PC-9 (cell line): ENCODE data around the gene CCL21. TPM values are rescaled to one million over a fixed set of nuclear protein-coding genes. Genes with fewer than 3 reads are reported as not detected.

Source experiments
- BruUV-seq: library from RNA; stranded (reverse); fragments of 400-500 nt; replicated peaks from 2 replicates; lab custom pipeline; 2021; lab: Mats Ljungman, UMichigan
- CTCF ChIA-PET: fragments of 300-600 bp; sonication (Branson Sonifier 250); formaldehyde crosslinking; loops from one replicate; lab custom pipeline; 2022; ENCODE audit warnings: antibody characterized with exemption; lab: Charles Lee
- POLR2A ChIA-PET: fragments of 300-600 bp; sonication (Branson Sonifier 250); formaldehyde crosslinking; loops from one replicate; lab custom pipeline; 2022; ENCODE audit warnings: antibody characterized with exemption; ENCODE audit not compliant: unreplicated experiment; lab: Charles Lee
- DNase-seq, 2 experiments: peaks; one replicate each; pipeline versions ENCODE4 v3.0.0 to v3.0.0-alpha.2; 2015 to 2022; ENCODE audit warnings: mixed read lengths in 1 of 2
- H2AFZ ChIP-seq: fragments of 200-600 bp; sonication (generic); 2 replicates; pipeline ENCODE4 v1.8.1; 2017; ENCODE audit warnings: antibody characterized with exemption
- H3F3A ChIP-seq: fragments of 200-600 bp; sonication (generic); 2 replicates; pipeline ENCODE4 v1.8.1; 2017; ENCODE audit warnings: antibody characterized with exemption, mild to moderate bottlenecking, low read depth; ENCODE audit not compliant: insufficient read depth
- H3K27ac ChIP-seq: fragments of 200-600 bp; sonication (generic); 2 replicates; pipeline ENCODE4 v1.6.1; 2016; ENCODE audit warnings: mixed run types
- H3K27me3 ChIP-seq: fragments of 200-600 bp; sonication (generic); 2 replicates; pipeline ENCODE4 v1.6.1; 2016; ENCODE audit warnings: low read depth, mixed run types; ENCODE audit not compliant: insufficient read depth
- H3K36me3 ChIP-seq: fragments of 200-600 bp; sonication (generic); 2 replicates; pipeline ENCODE4 v1.6.1; 2016; ENCODE audit warnings: low read depth, mixed run types
- H3K4me1 ChIP-seq: fragments of 200-600 bp; sonication (generic); replicated peaks from 2 replicates; pipeline ENCODE4 v1.6.1; 2016; ENCODE audit warnings: mixed run types; ENCODE audit not compliant: insufficient read depth
- H3K4me2 ChIP-seq: fragments of 200-600 bp; sonication (generic); 2 replicates; pipeline ENCODE4 v1.6.1; 2017; ENCODE audit warnings: mixed run types
- H3K4me3 ChIP-seq: fragments of 200-600 bp; sonication (generic); 2 replicates; pipeline ENCODE4 v1.6.1; 2016; ENCODE audit warnings: mixed run types
- H3K79me2 ChIP-seq: fragments of 200-600 bp; sonication (generic); 2 replicates; pipeline ENCODE4 v1.6.1; 2017; ENCODE audit warnings: low read depth, mixed run types
- H3K9me2 ChIP-seq: fragments of 200-600 bp; sonication (generic); 2 replicates; pipeline ENCODE4 v1.8.1; 2017; ENCODE audit warnings: mild to moderate bottlenecking; ENCODE audit not compliant: insufficient read depth
- H3K9me3 ChIP-seq: fragments of 200-600 bp; sonication (generic); 2 replicates; pipeline ENCODE4 v1.8.1; 2016; ENCODE audit warnings: low read depth; ENCODE audit not compliant: insufficient read depth
- H4K20me1 ChIP-seq: fragments of 200-600 bp; sonication (generic); 2 replicates; pipeline ENCODE4 v1.8.1; 2017; ENCODE audit not compliant: insufficient read depth
- CTCF ChIP-seq: fragments of 200-600 bp; sonication (generic); conservative IDR thresholded peaks from 2 replicates; pipeline ENCODE4 v1.6.1; 2017; ENCODE audit warnings: mixed run types, antibody characterized with exemption, mild to moderate bottlenecking, moderate library complexity
- EZH2 ChIP-seq: fragments of 200-600 bp; sonication (generic); IDR thresholded peaks from 2 replicates; pipeline ENCODE4 v1.8.0; 2017; ENCODE audit warnings: antibody characterized with exemption, low read depth
- intact Hi-C: fragments of 100-400 bp; cut with micrococcal nuclease; formaldehyde crosslinking; loops from one replicate; pipeline ENCODE4 v1.10.0; 2022; ENCODE audit not compliant: unreplicated experiment
- total RNA-seq: library from RNA; stranded (reverse); gene quantifications from 2 replicates; pipeline ENCODE4 v1.2.3, GENCODE V29; 2021

Gene CCL21
- total RNA-seq, 1 experiment from 2014 or later, result not detected

- no peak overlapping the region for H3K4me3 ChIP-seq
- CTCF ChIA-PET, result interaction anchor here (0.7 kb wide), 1 partner anchor 58 kb away, joined by 3 read pairs; no protein-coding TSS in a partner anchor
- no TSS peak for BruUV-seq
- H3K9me2 ChIP-seq, result no peaks in the 10 kb centered on the region
- H3K4me1 ChIP-seq, result no peaks in the 10 kb centered on the region
- H2AFZ ChIP-seq, result no peak overlapping the region
- no peak overlapping the region for H3K27ac ChIP-seq
- peaks cover 8% of the 10 kb centered on the region for H3K27me3 ChIP-seq
- H3K79me2 ChIP-seq, result no peaks in the 10 kb centered on the region
- POLR2A ChIA-PET, result no interaction called here
- DNase-seq, result no peak
- TF ChIP-seq EZH2, result no peak
- TF ChIP-seq CTCF, result no peak
- H4K20me1 ChIP-seq, result no peaks in the 10 kb centered on the region
- intact Hi-C loops, result no loop called here
- no peaks in the 10 kb centered on the region for H3F3A ChIP-seq
- no peak overlapping the region for H3K4me2 ChIP-seq
- no peaks in the 10 kb centered on the region for H3K9me3 ChIP-seq
- no peaks in the 10 kb centered on the region for H3K36me3 ChIP-seq
Observed at GRCh38 chr9:34694811-34695210, 15.1 kb downstream of the CCL21 start.

- Histone ChIP-seq H3K4me1 (no peaks in the 10 kb centered on the region), H3F3A (no peaks in the 10 kb centered on the region), H3K36me3 (no peaks in the 10 kb centered on the region), H2AFZ (no peak overlapping the region), H4K20me1 (no peaks in the 10 kb centered on the region), H3K4me2 (no peak overlapping the region), H3K9me3 (no peaks in the 10 kb centered on the region), H3K4me3 (no peak overlapping the region), H3K9me2 (no peaks in the 10 kb centered on the region), H3K79me2 (no peaks in the 10 kb centered on the region), H3K27me3 (no peaks in the 10 kb centered on the region), H3K27ac (no peak overlapping the region)
- TF ChIP-seq CTCF, result no peak
- TF ChIP-seq EZH2, result no peak
- no TSS peak for BruUV-seq
- intact Hi-C loops, result no loop called here
- ChIA-PET POLR2A (no interaction called here), CTCF (no interaction called here)
- no peak for DNase-seq
Observed at GRCh38 chr9:34693560-34693959, 16.4 kb downstream of the CCL21 start.

GRCh38 chr9:34691936-34692315 is 18.0 kb downstream of the CCL21 start:
- H2AFZ ChIP-seq, result no peak overlapping the region
- DNase-seq, result no peak
- H4K20me1 ChIP-seq, result no peaks in the 10 kb centered on the region
- H3K9me2 ChIP-seq, result no peaks in the 10 kb centered on the region
- H3K9me3 ChIP-seq, result no peaks in the 10 kb centered on the region
- no peaks in the 10 kb centered on the region for H3K27me3 ChIP-seq
- POLR2A ChIA-PET, result no interaction called here
- no peaks in the 10 kb centered on the region for H3K79me2 ChIP-seq
- no peak overlapping the region for H3K4me3 ChIP-seq
- no peak overlapping the region for H3K4me2 ChIP-seq
- H3F3A ChIP-seq, result no peaks in the 10 kb centered on the region
- no peaks in the 10 kb centered on the region for H3K4me1 ChIP-seq
- H3K27ac ChIP-seq, result no peak overlapping the region
- no TSS peak for BruUV-seq
- intact Hi-C loops, result no loop called here
- H3K36me3 ChIP-seq, result no peaks in the 10 kb centered on the region
- CTCF ChIA-PET, result interaction anchor here (0.6 kb wide), 1 partner anchor 54 kb away, joined by 10 read pairs; the partner anchor contains the start of gene SIGMAR1
- TF ChIP-seq EZH2 (no peak), CTCF (no peak)
